ENCODE measurements around the gene HIPK3. TPM values are rescaled to one million over a fixed set of nuclear protein-coding genes. Genes with fewer than 3 reads are reported as not detected.

Gene HIPK3
- total and polyA plus RNA-seq, 2 experiments from 2014 or later = 5.5 to 29.8 TPM

DNA sequence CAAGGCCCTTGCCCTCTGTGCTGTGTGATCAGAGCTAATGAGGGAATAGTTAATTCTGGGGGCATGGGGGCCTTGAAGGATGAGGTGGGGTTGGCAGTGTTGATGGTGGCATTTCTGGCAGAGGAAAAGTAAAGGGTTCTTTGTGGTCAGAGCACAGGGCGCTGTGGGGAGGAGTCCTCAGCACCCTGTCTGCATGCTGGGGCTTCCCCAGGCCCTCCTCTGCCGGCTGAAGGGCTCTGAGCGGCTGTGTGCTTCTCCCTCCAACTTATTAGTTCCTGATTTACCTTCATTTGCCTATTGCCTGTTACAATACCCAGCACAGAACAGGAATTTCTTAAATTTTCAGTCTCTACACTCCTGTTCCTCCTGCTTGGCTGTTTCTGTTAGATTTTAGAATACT lies 122.8 kb downstream of the HIPK3 start:
- Histone ChIP-seq H3F3A (replicated peaks; ENCODE audit: low read depth) (peaks cover 12% of the 10 kb centered on the region; the same call in 1 of the 2 replicates), H3K27me3 (ENCODE audit: insufficient read depth) (peaks cover 37% of the 10 kb centered on the region), H3K79me2 (replicated peaks; ENCODE audit: insufficient read depth) (no peaks in the 10 kb centered on the region), H3K36me3 (ENCODE audit: insufficient read depth) (no peaks in the 10 kb centered on the region), H3K27ac (ENCODE audit: low read depth) (no peak overlapping the region), H3K4me1 (ENCODE audit: insufficient read depth) (peaks cover 7% of the 10 kb centered on the region), H3K4me3 (no peak overlapping the region), H2AFZ (no peak overlapping the region), H3K4me2 (no peak overlapping the region), H3K9me2 (ENCODE audit: insufficient read depth) (no peaks in the 10 kb centered on the region), H4K20me1 (replicated peaks; ENCODE audit: insufficient read depth) (no peaks in the 10 kb centered on the region; the same call in 1 of the 2 replicates)
- Mint-ChIP-seq H3K36me3 (ENCODE audit: low read depth) (no peaks in the 10 kb centered on the region), H3K27ac (no peak overlapping the region), H3K27me3 (ENCODE audit: insufficient read depth, low read depth, poor library complexity) (peaks cover 27% of the 10 kb centered on the region), H3K9me3 (no peaks in the 10 kb centered on the region), H3K4me1 (peaks cover 3% of the 10 kb centered on the region; the same call in 1 of the 3 replicates), H3K4me3 (no peak overlapping the region)
- no peak for ATAC-seq
- TF ChIP-seq JUNB (IDR thresholded peaks at IDR 0.05; ENCODE audit: unreplicated experiment) (no peak), CREB1 (CRISPR knock-in tag; IDR thresholded peaks at IDR 0.05; ENCODE audit: low read depth) (no peak), EZH2 (IDR thresholded peaks at IDR 0.05; ENCODE audit: low read depth, unreplicated experiment) (no peak), STAT1 (IDR thresholded peaks at IDR 0.05; ENCODE audit: unreplicated experiment) (no peak)
- TF ChIP-seq, protein P1, sequence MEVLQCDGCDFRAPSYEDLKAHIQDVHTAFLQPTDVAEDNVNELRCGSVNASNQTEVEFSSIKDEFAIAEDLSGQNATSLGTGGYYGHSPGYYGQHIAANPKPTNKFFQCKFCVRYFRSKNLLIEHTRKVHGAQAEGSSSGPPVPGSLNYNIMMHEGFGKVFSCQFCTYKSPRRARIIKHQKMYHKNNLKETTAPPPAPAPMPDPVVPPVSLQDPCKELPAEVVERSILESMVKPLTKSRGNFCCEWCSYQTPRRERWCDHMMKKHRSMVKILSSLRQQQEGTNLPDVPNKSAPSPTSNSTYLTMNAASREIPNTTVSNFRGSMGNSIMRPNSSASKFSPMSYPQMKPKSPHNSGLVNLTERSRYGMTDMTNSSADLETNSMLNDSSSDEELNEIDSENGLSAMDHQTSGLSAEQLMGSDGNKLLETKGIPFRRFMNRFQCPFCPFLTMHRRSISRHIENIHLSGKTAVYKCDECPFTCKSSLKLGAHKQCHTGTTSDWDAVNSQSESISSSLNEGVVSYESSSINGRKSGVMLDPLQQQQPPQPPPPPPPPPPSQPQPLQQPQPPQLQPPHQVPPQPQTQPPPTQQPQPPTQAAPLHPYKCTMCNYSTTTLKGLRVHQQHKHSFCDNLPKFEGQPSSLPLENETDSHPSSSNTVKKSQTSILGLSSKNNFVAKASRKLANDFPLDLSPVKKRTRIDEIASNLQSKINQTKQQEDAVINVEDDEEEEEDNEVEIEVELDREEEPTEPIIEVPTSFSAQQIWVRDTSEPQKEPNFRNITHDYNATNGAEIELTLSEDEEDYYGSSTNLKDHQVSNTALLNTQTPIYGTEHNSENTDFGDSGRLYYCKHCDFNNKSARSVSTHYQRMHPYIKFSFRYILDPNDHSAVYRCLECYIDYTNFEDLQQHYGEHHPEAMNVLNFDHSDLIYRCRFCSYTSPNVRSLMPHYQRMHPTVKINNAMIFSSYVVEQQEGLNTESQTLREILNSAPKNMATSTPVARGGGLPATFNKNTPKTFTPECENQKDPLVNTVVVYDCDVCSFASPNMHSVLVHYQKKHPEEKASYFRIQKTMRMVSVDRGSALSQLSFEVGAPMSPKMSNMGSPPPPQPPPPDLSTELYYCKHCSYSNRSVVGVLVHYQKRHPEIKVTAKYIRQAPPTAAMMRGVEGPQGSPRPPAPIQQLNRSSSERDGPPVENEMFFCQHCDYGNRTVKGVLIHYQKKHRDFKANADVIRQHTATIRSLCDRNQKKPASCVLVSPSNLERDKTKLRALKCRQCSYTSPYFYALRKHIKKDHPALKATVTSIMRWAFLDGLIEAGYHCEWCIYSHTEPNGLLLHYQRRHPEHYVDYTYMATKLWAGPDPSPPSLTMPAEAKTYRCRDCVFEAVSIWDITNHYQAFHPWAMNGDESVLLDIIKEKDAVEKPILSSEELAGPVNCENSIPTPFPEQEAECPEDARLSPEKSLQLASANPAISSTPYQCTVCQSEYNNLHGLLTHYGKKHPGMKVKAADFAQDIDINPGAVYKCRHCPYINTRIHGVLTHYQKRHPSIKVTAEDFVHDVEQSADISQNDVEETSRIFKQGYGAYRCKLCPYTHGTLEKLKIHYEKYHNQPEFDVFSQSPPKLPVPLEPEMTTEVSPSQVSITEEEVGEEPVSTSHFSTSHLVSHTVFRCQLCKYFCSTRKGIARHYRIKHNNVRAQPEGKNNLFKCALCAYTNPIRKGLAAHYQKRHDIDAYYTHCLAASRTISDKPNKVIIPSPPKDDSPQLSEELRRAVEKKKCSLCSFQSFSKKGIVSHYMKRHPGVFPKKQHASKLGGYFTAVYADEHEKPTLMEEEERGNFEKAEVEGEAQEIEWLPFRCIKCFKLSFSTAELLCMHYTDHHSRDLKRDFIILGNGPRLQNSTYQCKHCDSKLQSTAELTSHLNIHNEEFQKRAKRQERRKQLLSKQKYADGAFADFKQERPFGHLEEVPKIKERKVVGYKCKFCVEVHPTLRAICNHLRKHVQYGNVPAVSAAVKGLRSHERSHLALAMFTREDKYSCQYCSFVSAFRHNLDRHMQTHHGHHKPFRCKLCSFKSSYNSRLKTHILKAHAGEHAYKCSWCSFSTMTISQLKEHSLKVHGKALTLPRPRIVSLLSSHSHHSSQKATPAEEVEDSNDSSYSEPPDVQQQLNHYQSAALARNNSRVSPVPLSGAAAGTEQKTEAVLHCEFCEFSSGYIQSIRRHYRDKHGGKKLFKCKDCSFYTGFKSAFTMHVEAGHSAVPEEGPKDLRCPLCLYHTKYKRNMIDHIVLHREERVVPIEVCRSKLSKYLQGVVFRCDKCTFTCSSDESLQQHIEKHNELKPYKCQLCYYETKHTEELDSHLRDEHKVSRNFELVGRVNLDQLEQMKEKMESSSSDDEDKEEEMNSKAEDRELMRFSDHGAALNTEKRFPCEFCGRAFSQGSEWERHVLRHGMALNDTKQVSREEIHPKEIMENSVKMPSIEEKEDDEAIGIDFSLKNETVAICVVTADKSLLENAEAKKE (CRISPR knock-in tag; IDR thresholded peaks at IDR 0.05) = no peak
- TF ChIP-seq, protein P2, sequence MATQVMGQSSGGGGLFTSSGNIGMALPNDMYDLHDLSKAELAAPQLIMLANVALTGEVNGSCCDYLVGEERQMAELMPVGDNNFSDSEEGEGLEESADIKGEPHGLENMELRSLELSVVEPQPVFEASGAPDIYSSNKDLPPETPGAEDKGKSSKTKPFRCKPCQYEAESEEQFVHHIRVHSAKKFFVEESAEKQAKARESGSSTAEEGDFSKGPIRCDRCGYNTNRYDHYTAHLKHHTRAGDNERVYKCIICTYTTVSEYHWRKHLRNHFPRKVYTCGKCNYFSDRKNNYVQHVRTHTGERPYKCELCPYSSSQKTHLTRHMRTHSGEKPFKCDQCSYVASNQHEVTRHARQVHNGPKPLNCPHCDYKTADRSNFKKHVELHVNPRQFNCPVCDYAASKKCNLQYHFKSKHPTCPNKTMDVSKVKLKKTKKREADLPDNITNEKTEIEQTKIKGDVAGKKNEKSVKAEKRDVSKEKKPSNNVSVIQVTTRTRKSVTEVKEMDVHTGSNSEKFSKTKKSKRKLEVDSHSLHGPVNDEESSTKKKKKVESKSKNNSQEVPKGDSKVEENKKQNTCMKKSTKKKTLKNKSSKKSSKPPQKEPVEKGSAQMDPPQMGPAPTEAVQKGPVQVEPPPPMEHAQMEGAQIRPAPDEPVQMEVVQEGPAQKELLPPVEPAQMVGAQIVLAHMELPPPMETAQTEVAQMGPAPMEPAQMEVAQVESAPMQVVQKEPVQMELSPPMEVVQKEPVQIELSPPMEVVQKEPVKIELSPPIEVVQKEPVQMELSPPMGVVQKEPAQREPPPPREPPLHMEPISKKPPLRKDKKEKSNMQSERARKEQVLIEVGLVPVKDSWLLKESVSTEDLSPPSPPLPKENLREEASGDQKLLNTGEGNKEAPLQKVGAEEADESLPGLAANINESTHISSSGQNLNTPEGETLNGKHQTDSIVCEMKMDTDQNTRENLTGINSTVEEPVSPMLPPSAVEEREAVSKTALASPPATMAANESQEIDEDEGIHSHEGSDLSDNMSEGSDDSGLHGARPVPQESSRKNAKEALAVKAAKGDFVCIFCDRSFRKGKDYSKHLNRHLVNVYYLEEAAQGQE (IDR thresholded peaks at IDR 0.05; ENCODE audit: unreplicated experiment) = no peak
- TF ChIP-seq, protein P3, sequence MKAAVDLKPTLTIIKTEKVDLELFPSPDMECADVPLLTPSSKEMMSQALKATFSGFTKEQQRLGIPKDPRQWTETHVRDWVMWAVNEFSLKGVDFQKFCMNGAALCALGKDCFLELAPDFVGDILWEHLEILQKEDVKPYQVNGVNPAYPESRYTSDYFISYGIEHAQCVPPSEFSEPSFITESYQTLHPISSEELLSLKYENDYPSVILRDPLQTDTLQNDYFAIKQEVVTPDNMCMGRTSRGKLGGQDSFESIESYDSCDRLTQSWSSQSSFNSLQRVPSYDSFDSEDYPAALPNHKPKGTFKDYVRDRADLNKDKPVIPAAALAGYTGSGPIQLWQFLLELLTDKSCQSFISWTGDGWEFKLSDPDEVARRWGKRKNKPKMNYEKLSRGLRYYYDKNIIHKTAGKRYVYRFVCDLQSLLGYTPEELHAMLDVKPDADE (IDR thresholded peaks at IDR 0.05) = no peak
- DNase-seq (ENCODE audit: low spot score) = no peak
